NCI-H446 (cell line): ENCODE data around the gene EFCAB9.
"Not testable (repeated sequence)": the region's sequence is repeated elsewhere in the genome, so short reads cannot be mapped to it uniquely, and the experiment has no call there.

Experiments
- DNase-seq, 2 experiments: peaks; one replicate each; lab custom pipeline; 2025; lab: John Stamatoyannopoulos, UW

The EFCAB9 gene

GRCh38 chr5:172188893-172189692, 4.9 kb upstream of the EFCAB9 start:
- DNase-seq: no peak

GRCh38 chr5:172189693-172190296, 4.2 kb upstream of the EFCAB9 start:
- DNase-seq: no peak

GRCh38 chr5:172194985-172195774, 1.2 kb downstream of the EFCAB9 start:
- no peak for DNase-seq

GRCh38 chr5:172197775-172198174, 3.8 kb downstream of the EFCAB9 start:
- not testable (repeated sequence) for DNase-seq

DNA sequence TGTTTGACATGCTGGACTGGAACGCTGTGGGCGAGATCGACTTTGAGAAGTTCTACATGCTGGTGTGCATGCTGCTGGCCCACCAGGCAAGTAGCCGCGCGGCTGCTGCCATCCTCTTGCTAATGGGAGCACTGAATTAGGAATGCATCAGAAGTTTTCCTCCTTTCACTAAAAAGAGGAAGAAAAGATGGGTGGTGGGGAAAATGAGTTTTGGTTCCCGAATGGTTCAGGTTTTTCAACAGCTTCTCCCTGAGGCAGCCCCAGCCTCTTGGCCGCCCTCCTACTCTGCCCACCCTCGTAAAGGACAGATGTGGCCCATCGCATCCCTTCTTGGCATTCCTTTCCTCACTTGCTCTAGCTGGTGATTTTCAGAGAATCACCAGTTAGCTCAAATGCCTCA, 5.5 kb downstream of the EFCAB9 start:
- DNase-seq: no peak

DNA sequence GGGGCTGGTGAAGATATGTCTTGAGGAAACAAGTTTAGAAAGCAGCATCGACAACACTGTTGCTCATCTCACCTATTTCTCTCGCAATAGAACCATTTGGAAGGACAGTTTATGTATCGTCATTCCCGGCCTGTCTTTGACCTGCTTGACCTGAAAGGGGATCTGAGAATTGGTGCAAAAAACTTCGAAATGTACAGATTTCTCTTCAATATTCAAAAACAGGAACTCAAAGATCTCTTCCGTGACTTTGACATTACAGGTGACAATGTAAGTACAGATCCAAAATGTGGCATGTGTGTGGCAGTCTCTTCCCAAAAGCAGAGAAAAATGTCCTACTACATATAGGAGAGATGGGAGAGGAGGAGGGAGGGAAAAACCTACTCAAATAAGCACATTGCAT, 6.5 kb downstream of the EFCAB9 start:
- DNase-seq: no peak

DNA sequence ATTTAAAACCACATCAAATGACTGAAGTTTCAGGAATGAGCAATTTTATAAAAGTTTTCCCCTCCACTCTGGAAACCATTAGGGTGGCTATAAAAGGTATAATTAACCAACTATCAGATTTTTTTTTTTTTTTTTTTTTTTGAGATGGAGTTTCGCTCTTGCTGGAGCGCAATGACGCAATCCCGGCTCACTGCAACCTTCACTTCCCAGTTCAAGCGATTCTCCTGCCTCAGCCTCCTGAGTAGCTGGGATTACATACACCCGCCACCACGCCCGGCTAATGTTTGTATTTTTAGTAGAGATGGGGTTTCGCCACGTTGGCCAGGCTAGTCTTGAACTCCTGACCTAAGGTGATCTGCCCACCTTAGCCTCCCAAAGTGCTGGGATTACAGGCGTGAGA, 12.0 kb downstream of the EFCAB9 start:
- not testable (repeated sequence) for DNase-seq

- no peak for DNase-seq
Observed at GRCh38 chr5:172207511-172207910, 13.5 kb downstream of the EFCAB9 start.

GRCh38 chr5:172209714-172210113, 15.7 kb downstream of the EFCAB9 start:
- DNase-seq: no peak

GRCh38 chr5:172211676-172212075, 17.7 kb downstream of the EFCAB9 start:
- no peak for DNase-seq

- DNase-seq: no peak
Observed at GRCh38 chr5:172213126-172213525, 19.2 kb downstream of the EFCAB9 start.

- no peak for DNase-seq
Observed at GRCh38 chr5:172216345-172216744, 22.4 kb downstream of the EFCAB9 start.

- DNase-seq: no peak
Observed at GRCh38 chr5:172219296-172219695, 25.3 kb downstream of the EFCAB9 start.

- DNase-seq: no peak
Observed at GRCh38 chr5:172223901-172224873, 30.2 kb downstream of the EFCAB9 start.

DNA sequence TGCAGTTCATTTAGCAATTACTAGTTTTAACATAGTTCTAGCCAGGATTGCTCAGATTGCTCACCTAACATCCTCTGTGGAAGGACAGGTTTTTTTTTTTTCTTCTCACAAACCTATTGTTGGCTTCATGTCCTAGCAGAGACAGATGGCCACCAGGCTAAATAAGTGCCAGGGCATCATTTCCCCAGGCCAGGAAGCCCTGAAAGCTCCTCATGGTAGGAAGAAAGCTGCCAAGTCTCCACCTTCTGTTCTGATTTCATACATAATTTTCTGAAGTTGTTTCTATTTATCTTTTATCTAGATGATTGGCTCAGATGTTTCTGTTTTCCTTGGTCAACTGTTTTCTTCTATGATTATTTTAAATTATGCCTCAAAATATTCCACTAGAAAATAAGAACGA, 31.0 kb downstream of the EFCAB9 start:
- DNase-seq: peak; percentile 81 to 89

DNA sequence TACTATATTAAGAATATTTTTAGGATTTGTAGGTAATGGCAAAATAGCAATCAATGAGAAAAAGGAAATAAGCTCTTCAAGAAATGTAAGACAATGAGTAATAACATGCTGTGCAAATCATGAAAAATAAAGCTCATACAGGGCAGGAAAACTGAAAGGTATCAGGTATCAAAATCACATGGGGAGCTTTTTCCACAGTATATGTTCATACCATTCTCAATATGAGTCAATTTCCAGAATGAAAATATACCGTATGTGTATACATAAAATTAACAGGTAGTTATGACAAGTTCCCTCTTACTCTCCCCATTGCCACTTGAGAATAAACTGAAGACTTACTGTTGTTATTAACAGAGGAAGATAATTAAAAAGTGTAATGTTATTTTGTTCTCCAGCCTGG, 35.9 kb downstream of the EFCAB9 start:
- no peak for DNase-seq

DNA sequence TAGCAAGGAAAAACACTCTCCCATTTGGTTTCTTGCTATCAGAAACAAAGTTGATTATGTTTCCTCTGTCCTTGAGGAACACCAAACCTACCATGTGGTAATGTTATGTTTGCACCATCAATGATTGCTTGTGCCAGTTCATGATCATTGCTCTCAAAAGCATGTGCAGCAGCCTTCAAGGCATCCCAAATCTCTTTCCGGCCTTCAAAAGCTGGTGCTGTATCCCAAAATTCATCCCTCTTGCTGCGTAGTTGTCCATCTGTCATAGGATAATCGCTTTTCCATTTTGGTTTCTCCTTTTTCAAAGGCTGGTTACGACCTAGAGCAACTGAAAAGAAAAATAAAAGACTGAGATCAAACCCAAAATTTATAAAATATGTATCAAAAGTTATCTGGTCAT, 40.1 kb downstream of the EFCAB9 start:
- no peak for DNase-seq

- no peak for DNase-seq
Observed at GRCh38 chr5:172235132-172235780, 41.3 kb downstream of the EFCAB9 start.

GRCh38 chr5:172235827-172236736, 42.1 kb downstream of the EFCAB9 start:
- no peak for DNase-seq

DNA sequence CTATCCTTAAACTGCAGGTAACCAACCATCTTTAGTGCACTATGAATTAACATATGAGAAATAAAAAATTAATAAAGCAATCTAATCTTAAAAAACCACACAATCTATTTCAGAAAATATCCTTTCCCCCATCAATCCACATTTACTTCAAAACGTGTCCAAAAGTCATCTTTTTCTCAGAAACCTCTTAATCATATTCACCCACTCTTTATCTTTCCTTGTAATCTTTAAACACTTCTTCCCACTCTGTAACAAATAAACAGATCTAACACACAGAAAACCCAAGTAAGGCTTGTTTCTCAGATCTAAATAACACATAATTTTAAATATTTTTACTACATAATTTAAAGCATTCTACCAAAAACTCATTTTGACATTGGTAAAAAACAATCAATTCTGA, 44.4 kb downstream of the EFCAB9 start:
- no peak for DNase-seq
